ENCODE measurements around the gene NHERF2.

- no peak for TF ChIP-seq GATA2 (IDR thresholded peaks at IDR 0.05; ENCODE audit: low read depth, low read length)
- no peak for TF ChIP-seq GATA3 (IDR thresholded peaks at IDR 0.05; ENCODE audit: low read depth, low read length)
Observed at GRCh38 chr16:2043667-2044451, 17.2 kb downstream of the NHERF2 start.

Data from SH-SY5Y (cell line).